ENCODE data around the gene NR3C2.

- no peak for TF ChIP-seq CTCF (conservative IDR thresholded peaks at IDR 0.05; ENCODE audit: low read depth, low read length)
- TF ChIP-seq EZH2 (IDR thresholded peaks at IDR 0.05; ENCODE audit: borderline replicate concordance, low read depth, low read length, poor library complexity, severe bottlenecking) = no peak
Measured at GRCh38 chr4:148373093-148373492, 69.1 kb downstream of the NR3C2 start.

Measured in A673 (cell line).